HL-60 (cell line): ENCODE data around the gene RAB40B.

Experiments used
- DNase-seq, 2 experiments: peaks; one replicate each; pipeline ENCODE4 v3.0.0-alpha.2; 2010 to 2020; ENCODE audit warnings: low read depth in 1 of 2, low spot score in 1 of 2
- H3K27ac ChIP-seq: fragments of 250-450 bp; sonication (Bioruptor Pico); replicated peaks from 2 replicates; pipeline ENCODE4 v1.5.1; 2020; ENCODE audit warnings: mild to moderate bottlenecking, moderate library complexity
- H3K27me3 ChIP-seq: fragments of 250-450 bp; sonication (Bioruptor Pico); 2 replicates; pipeline ENCODE4 v1.5.1; 2021; ENCODE audit warnings: mild to moderate bottlenecking, moderate library complexity; ENCODE audit not compliant: insufficient read depth, poor library complexity, severe bottlenecking
- H3K4me3 ChIP-seq: replicated peaks from 2 replicates; pipeline ENCODE4 v1.5.1; 2011; ENCODE audit warnings: mild to moderate bottlenecking, control low read depth, low read length; ENCODE audit not compliant: insufficient read depth
- GABPA ChIP-seq: IDR thresholded peaks from 2 replicates; pipeline ENCODE4 v1.6.1; 2012; ENCODE audit warnings: low read depth
- POLR2AphosphoS5 ChIP-seq: IDR thresholded peaks from 2 replicates; pipeline ENCODE4 v1.6.1; 2012; ENCODE audit warnings: low read depth
- REST ChIP-seq: IDR thresholded peaks from 2 replicates; pipeline ENCODE4 v1.6.1; 2012; ENCODE audit warnings: low read depth; ENCODE audit not compliant: insufficient replicate concordance
- SPI1 ChIP-seq: IDR thresholded peaks from 2 replicates; pipeline ENCODE4 v1.6.1; 2012; ENCODE audit warnings: low read depth, mild to moderate bottlenecking, borderline replicate concordance
- TF ChIP-seq, protein P1 (sequence below): IDR thresholded peaks from one replicate; pipeline ENCODE4 v1.5.1; 2011; ENCODE audit warnings: low read length, control low read depth, inconsistent platforms; ENCODE audit not compliant: insufficient read depth

The RAB40B gene

GRCh38 chr17:82726427-82726826, 27.9 kb upstream of the RAB40B start:
- no peak for DNase-seq
- H3K27ac ChIP-seq: no peak overlapping the region
- TF ChIP-seq SPI1 (no peak), REST (no peak), GABPA (no peak), POLR2AphosphoS5 (no peak)
- TF ChIP-seq, protein P1, sequence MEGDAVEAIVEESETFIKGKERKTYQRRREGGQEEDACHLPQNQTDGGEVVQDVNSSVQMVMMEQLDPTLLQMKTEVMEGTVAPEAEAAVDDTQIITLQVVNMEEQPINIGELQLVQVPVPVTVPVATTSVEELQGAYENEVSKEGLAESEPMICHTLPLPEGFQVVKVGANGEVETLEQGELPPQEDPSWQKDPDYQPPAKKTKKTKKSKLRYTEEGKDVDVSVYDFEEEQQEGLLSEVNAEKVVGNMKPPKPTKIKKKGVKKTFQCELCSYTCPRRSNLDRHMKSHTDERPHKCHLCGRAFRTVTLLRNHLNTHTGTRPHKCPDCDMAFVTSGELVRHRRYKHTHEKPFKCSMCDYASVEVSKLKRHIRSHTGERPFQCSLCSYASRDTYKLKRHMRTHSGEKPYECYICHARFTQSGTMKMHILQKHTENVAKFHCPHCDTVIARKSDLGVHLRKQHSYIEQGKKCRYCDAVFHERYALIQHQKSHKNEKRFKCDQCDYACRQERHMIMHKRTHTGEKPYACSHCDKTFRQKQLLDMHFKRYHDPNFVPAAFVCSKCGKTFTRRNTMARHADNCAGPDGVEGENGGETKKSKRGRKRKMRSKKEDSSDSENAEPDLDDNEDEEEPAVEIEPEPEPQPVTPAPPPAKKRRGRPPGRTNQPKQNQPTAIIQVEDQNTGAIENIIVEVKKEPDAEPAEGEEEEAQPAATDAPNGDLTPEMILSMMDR: no peak
- H3K27me3 ChIP-seq: no peaks in the 10 kb centered on the region
- no peak overlapping the region for H3K4me3 ChIP-seq

DNA sequence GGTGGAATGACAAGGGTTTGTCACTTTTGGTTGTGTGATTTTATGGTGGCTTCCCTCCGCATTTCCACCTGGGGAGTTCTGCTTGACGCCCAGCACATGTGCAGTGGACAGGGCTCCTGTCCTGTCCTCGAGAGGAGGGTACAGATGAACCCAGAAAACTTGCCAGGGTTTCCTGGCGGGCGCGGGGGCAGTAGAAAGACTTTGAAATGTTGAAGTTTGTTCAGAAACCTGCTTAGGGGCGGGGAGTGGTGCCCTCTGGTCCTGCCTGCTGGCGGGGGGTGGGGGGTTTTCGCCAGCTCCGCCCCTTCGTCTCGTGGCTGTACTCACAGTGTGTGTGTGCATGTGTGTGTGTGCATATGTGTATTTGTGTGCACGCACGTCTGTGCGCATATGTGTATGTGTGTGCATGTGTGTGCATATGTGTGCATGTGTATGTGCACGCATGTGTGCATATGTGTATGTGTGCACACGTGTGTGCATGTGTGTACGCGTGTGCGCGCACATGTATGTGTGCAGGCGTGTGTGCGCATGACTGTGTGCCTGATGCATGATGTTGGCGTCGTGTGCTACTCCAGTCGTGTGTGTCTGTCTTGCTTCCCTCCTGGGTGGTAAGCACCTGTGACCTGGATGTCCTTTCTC, 24.8 kb upstream of the RAB40B start:
- DNase-seq: no peak
- H3K27me3 ChIP-seq: no peaks in the 10 kb centered on the region
- H3K27ac ChIP-seq: no peak overlapping the region
- H3K4me3 ChIP-seq: no peak overlapping the region
- TF ChIP-seq GABPA (no peak), POLR2AphosphoS5 (no peak), SPI1 (no peak), REST (no peak)
- TF ChIP-seq, protein P1: no peak

DNA sequence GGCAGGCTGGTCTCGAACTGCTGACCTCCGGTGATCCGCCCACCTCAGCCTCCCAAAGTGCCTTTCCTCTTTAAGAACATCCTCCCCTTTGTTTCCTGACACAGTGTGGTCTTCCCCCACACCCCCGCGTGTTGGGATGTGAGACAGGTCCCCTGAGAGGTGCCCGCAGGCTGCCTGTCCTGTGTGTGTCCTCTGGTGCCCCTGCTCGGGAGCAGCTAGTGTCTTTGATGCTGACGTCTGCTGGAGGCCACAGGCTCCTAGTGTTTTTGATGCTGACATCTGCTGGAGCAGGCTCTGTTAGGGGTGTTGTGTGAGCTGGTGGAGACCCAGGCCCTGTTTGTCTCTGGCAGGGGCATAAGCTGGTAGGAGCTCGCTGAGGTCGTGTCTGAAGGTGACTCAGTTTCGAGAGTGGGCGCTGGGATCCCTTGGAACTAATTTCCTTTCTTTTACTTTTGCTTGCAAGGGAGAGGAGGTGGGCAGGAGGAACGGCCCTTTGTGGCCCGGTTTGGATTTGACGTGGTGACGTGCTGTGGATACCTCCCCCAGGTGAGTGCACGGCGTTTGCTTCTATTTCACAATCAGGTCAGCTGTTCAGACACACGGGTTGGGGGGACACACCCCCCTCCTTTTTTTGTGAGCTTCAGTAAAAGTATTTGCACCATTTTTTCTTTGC, 24.0 kb upstream of the RAB40B start:
- no peak for DNase-seq
- H3K4me3 ChIP-seq: no peak overlapping the region
- H3K27ac ChIP-seq: no peak overlapping the region
- no peaks in the 10 kb centered on the region for H3K27me3 ChIP-seq
- TF ChIP-seq SPI1 (no peak), POLR2AphosphoS5 (no peak), REST (no peak), GABPA (no peak)
- TF ChIP-seq, protein P1: no peak
